NB4 (cell line): ENCODE data around the gene NT5E.

Experiments
- MYC ChIP-seq: IDR thresholded peaks from 2 replicates; pipeline ENCODE4 v1.6.1; 2011; ENCODE audit warnings: low read depth, low read length
- POLR2A ChIP-seq: IDR thresholded peaks from 2 replicates; pipeline ENCODE4 v1.6.1; 2011; ENCODE audit warnings: mild to moderate bottlenecking; ENCODE audit not compliant: insufficient read length; ENCODE audit errors: extremely low read depth
- TF ChIP-seq, protein P1 (sequence below): IDR thresholded peaks from one replicate; pipeline ENCODE4 v1.5.1; 2012; ENCODE audit warnings: low read depth, low read length
- TF ChIP-seq, protein P2 (sequence below): IDR thresholded peaks from 2 replicates; pipeline ENCODE4 v1.6.1; 2011; ENCODE audit warnings: low read depth, low read length

DNA sequence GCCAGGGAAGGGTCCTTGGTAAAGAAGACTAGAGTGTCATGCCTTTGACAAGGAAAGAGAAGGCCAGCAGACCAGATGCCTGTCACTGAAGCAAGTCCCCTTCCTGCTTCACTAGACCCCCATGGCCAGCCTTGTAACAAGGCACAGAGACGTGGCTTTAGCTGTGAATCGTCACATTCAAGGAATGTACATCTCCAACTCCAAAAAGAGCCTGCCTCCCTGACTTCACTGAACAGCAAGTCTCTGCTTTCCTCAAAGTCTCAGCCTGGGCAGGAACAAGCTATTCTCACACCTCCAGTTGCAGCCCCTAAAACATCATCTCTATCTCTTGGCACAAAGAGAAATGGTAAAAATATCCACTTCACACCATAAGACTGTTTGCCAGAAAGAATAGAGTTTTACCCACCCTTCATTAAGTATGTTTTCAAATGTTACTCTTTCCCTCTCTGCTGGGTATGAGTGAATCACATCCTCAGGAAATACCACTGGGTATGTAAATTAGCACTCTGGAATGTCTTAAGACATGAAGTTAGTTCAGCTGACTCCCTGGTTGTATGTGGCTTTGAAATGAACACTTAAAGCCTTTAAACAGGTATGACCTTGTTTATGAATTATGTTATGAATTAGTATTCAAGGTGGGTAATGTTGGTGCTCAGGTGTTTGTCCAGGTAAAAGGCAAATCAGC is 46.4 kb upstream of the NT5E start:
- TF ChIP-seq POLR2A = no peak
- TF ChIP-seq, protein P1, sequence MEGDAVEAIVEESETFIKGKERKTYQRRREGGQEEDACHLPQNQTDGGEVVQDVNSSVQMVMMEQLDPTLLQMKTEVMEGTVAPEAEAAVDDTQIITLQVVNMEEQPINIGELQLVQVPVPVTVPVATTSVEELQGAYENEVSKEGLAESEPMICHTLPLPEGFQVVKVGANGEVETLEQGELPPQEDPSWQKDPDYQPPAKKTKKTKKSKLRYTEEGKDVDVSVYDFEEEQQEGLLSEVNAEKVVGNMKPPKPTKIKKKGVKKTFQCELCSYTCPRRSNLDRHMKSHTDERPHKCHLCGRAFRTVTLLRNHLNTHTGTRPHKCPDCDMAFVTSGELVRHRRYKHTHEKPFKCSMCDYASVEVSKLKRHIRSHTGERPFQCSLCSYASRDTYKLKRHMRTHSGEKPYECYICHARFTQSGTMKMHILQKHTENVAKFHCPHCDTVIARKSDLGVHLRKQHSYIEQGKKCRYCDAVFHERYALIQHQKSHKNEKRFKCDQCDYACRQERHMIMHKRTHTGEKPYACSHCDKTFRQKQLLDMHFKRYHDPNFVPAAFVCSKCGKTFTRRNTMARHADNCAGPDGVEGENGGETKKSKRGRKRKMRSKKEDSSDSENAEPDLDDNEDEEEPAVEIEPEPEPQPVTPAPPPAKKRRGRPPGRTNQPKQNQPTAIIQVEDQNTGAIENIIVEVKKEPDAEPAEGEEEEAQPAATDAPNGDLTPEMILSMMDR = no peak
- TF ChIP-seq, protein P2, sequence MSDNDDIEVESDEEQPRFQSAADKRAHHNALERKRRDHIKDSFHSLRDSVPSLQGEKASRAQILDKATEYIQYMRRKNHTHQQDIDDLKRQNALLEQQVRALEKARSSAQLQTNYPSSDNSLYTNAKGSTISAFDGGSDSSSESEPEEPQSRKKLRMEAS = no peak
- TF ChIP-seq MYC = no peak
